ENCODE results near the gene ADGRL1.

GRCh38 chr19:14112051-14112808 lies 93.7 kb downstream of the ADGRL1 start:
- no peak for TF ChIP-seq CTCF (IDR thresholded peaks at IDR 0.05)
- TF ChIP-seq POLR2AphosphoS5 (IDR thresholded peaks at IDR 0.05), result no peak
- no peak for TF ChIP-seq POLR2A (IDR thresholded peaks at IDR 0.05)

Measured in breast epithelium (tissue), 3 donors.